Osteocyte (in vitro differentiated cells): ENCODE measurements around the gene NFIA. TPM values are rescaled to one million over a fixed set of nuclear protein-coding genes. Genes with fewer than 3 reads are reported as not detected.

ENCODE experiments used
- DNase-seq: peaks from one replicate; pipeline ENCODE4 v3.0.0; 2021; ENCODE audit warnings: mixed read lengths; ENCODE audit not compliant: unreplicated experiment; ENCODE audit errors: extremely low spot score
- H3K27ac Mint-ChIP-seq: one replicate; pipeline ENCODE4 v1.8.0; 2021; ENCODE audit warnings: mild to moderate bottlenecking, mixed read lengths; ENCODE audit not compliant: unreplicated experiment
- H3K27me3 Mint-ChIP-seq: one replicate; pipeline ENCODE4 v1.8.0; 2021; ENCODE audit warnings: mixed read lengths; ENCODE audit not compliant: unreplicated experiment
- H3K36me3 Mint-ChIP-seq: one replicate; pipeline ENCODE4 v1.8.0; 2021; ENCODE audit warnings: mixed read lengths; ENCODE audit not compliant: unreplicated experiment
- H3K4me1 Mint-ChIP-seq: one replicate; pipeline ENCODE4 v1.8.0; 2021; ENCODE audit warnings: mixed read lengths; ENCODE audit not compliant: unreplicated experiment
- H3K4me3 Mint-ChIP-seq: one replicate; pipeline ENCODE4 v1.8.0; 2021; ENCODE audit warnings: mild to moderate bottlenecking, moderate library complexity, mixed read lengths; ENCODE audit not compliant: unreplicated experiment
- H3K9me3 Mint-ChIP-seq: one replicate; pipeline ENCODE4 v1.8.0; 2021; ENCODE audit warnings: mixed read lengths; ENCODE audit not compliant: unreplicated experiment
- CTCF ChIP-seq: fragments of 200-600 bp; sonication (generic); IDR thresholded peaks from 2 replicates; pipeline ENCODE4 v1.5.0; 2021; ENCODE audit warnings: antibody characterized with exemption, mild to moderate bottlenecking, moderate library complexity
- total RNA-seq: library from RNA; stranded (reverse); gene quantifications from 2 replicates; pipeline ENCODE4 v1.2.1, GENCODE V29; 2021

NFIA gene
- total RNA-seq, 1 donor from 2014 or later: 46.7 TPM

- Mint-ChIP-seq H3K4me1 (peaks cover 22% of the 10 kb centered on the region), H3K4me3 (no peak overlapping the region)
Observed at GRCh38 chr1:61387829-61388228, 305.5 kb downstream of the NFIA start.

GRCh38 chr1:61388566-61388965 lies 306.2 kb downstream of the NFIA start:
- no peak overlapping the region for H3K4me3 Mint-ChIP-seq
- peak overlapping the region; percentile 70 for H3K27ac Mint-ChIP-seq
- peaks cover 22% of the 10 kb centered on the region for H3K4me1 Mint-ChIP-seq
- peaks cover 53% of the 10 kb centered on the region for H3K36me3 Mint-ChIP-seq
- DNase-seq: no peak
- no peak for TF ChIP-seq CTCF
- peaks cover 13% of the 10 kb centered on the region for H3K9me3 Mint-ChIP-seq
- H3K27me3 Mint-ChIP-seq: no peaks in the 10 kb centered on the region

More at GRCh38 chr1:61387829-61388228, 305.5 kb downstream of the NFIA start:
- Mint-ChIP-seq H3K27me3 (no peaks in the 10 kb centered on the region), H3K36me3 (peaks cover 60% of the 10 kb centered on the region), H3K27ac (no peak overlapping the region), H3K9me3 (peaks cover 13% of the 10 kb centered on the region)
- TF ChIP-seq CTCF: no peak
- no peak for DNase-seq

- Mint-ChIP-seq H3K9me3 (peaks cover 13% of the 10 kb centered on the region), H3K27me3 (no peaks in the 10 kb centered on the region), H3K27ac (no peak overlapping the region), H3K4me3 (no peak overlapping the region), H3K4me1 (peaks cover 22% of the 10 kb centered on the region), H3K36me3 (peaks cover 45% of the 10 kb centered on the region)
- DNase-seq: no peak
- no peak for TF ChIP-seq CTCF
Observed at GRCh38 chr1:61389194-61389925, 307.0 kb downstream of the NFIA start.

- TF ChIP-seq CTCF: no peak
- no peak overlapping the region for H3K4me3 Mint-ChIP-seq
- H3K9me3 Mint-ChIP-seq: peaks cover 13% of the 10 kb centered on the region
- no peak overlapping the region for H3K27ac Mint-ChIP-seq
- no peaks in the 10 kb centered on the region for H3K27me3 Mint-ChIP-seq
- peaks cover 22% of the 10 kb centered on the region for H3K4me1 Mint-ChIP-seq
- peaks cover 45% of the 10 kb centered on the region for H3K36me3 Mint-ChIP-seq
- DNase-seq: no peak
Observed at GRCh38 chr1:61389926-61390845, 307.8 kb downstream of the NFIA start.

GRCh38 chr1:61391730-61392129 lies 309.4 kb downstream of the NFIA start:
- H3K27me3 Mint-ChIP-seq: no peaks in the 10 kb centered on the region
- H3K4me1 Mint-ChIP-seq: peaks cover 22% of the 10 kb centered on the region
- no peak overlapping the region for H3K27ac Mint-ChIP-seq
- no peak overlapping the region for H3K4me3 Mint-ChIP-seq
- no peak for DNase-seq
- TF ChIP-seq CTCF: no peak
- H3K9me3 Mint-ChIP-seq: peaks cover 13% of the 10 kb centered on the region
- peaks cover 39% of the 10 kb centered on the region for H3K36me3 Mint-ChIP-seq
